ENCODE data around the gene TPCN2.

DNA sequence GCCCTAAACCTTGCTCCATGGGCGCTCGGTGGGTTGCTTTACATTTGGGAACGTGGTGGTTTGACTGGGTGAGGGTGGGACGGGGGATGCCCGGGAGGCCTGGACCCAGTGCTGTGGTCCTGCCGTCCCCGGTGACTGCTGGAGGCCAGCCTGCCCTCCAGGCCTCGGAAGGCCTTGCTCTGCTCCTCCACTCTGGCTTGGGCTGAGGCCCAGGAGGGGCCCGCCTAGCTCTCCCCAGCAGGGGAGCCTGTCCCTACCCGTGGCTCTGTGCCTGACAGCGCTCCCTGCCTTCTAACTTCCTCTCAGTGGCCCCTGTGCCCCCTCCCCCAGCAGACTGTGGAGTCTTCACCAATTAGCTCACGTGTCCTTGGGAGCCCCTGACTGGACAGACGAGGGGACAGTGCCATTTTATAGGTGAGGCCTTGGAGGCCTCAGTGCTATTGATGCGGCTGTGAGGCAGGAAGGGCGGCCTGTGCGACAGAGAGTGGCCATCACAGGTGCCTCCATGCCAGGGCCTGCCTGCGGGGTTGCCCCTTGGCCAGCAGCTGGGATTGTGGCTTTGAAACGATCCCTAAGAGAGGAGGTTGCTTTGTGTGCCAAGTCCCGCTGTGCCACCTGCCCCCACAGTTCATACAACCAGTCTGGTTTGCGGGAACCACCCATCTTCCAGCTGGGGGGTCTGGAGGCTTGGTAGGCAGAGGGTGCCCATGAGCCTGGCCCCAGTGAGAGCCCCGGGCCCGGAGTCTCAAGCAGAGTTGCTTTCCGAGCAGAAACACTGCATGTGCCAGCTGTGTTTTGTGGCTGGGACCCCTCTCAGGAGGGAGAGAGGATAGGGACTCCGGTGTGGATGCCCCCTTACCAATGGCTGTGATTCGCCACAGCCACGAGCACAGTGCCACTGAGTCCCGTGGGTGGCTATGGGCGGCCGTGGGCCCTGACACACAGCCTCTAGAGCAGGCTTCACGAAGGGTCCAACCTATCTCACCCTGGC is 17.7 kb downstream of the TPCN2 start:
- TF ChIP-seq, protein P1, sequence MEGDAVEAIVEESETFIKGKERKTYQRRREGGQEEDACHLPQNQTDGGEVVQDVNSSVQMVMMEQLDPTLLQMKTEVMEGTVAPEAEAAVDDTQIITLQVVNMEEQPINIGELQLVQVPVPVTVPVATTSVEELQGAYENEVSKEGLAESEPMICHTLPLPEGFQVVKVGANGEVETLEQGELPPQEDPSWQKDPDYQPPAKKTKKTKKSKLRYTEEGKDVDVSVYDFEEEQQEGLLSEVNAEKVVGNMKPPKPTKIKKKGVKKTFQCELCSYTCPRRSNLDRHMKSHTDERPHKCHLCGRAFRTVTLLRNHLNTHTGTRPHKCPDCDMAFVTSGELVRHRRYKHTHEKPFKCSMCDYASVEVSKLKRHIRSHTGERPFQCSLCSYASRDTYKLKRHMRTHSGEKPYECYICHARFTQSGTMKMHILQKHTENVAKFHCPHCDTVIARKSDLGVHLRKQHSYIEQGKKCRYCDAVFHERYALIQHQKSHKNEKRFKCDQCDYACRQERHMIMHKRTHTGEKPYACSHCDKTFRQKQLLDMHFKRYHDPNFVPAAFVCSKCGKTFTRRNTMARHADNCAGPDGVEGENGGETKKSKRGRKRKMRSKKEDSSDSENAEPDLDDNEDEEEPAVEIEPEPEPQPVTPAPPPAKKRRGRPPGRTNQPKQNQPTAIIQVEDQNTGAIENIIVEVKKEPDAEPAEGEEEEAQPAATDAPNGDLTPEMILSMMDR (IDR thresholded peaks at IDR 0.05; ENCODE audit: insufficient read depth, low read depth, low read length), result no peak
- no peak for TF ChIP-seq EZH2 (IDR thresholded peaks at IDR 0.05; ENCODE audit: insufficient read depth, low read length)
